ENCODE results near the gene KRTAP4-11. TPM values are rescaled to one million over a fixed set of nuclear protein-coding genes. Genes with fewer than 3 reads are reported as not detected.
"Not testable (repeated sequence)": the region's sequence is repeated elsewhere in the genome, so short reads cannot be mapped to it uniquely, and the experiment has no call there.

KRTAP4-11 gene
- total RNA-seq, 2 experiments from 2014 or later: not detected

DNA sequence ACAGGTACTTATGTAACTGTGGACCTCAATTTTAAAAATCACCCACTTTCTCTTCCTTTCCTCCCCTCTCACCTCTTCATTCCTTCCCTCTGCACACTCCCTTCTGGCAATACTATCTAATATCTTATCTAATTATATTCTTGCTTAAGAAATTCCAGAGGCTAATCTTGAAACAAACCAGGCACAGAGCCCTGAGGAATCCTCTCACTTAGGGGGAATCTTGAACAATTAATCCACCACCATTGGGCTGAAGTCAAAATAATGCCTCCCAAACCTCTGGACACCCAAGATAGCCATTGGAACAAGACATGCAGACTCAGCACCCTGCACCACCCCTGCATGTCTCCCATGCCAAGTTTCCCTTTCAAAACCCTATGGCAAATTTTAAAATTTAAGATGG, 23.2 kb upstream of the KRTAP4-11 start:
- H3K4me1 ChIP-seq (ENCODE audit: insufficient read depth, low read length, poor library complexity, severe bottlenecking): no peaks in the 10 kb centered on the region
- H3K27ac ChIP-seq (ENCODE audit: low read depth, low read length, poor library complexity, severe bottlenecking): no peak overlapping the region
- H3K4me2 ChIP-seq (ENCODE audit: low read length): no peak overlapping the region
- no peaks in the 10 kb centered on the region for H3K9me2 ChIP-seq (ENCODE audit: insufficient read depth, low read length)
- H2AFZ ChIP-seq (ENCODE audit: low read length): no peak overlapping the region
- H3K4me3 ChIP-seq (ENCODE audit: low read depth, low read length, poor library complexity, severe bottlenecking): no peak overlapping the region
- peaks cover 7% of the 10 kb centered on the region; the same call in 1 of the 2 replicates for H3K9me3 ChIP-seq (ENCODE audit: low read length)
- TF ChIP-seq, protein P1, sequence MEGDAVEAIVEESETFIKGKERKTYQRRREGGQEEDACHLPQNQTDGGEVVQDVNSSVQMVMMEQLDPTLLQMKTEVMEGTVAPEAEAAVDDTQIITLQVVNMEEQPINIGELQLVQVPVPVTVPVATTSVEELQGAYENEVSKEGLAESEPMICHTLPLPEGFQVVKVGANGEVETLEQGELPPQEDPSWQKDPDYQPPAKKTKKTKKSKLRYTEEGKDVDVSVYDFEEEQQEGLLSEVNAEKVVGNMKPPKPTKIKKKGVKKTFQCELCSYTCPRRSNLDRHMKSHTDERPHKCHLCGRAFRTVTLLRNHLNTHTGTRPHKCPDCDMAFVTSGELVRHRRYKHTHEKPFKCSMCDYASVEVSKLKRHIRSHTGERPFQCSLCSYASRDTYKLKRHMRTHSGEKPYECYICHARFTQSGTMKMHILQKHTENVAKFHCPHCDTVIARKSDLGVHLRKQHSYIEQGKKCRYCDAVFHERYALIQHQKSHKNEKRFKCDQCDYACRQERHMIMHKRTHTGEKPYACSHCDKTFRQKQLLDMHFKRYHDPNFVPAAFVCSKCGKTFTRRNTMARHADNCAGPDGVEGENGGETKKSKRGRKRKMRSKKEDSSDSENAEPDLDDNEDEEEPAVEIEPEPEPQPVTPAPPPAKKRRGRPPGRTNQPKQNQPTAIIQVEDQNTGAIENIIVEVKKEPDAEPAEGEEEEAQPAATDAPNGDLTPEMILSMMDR (conservative IDR thresholded peaks at IDR 0.05; ENCODE audit: low read length): no peak
- TF ChIP-seq EZH2phosphoT487 (IDR thresholded peaks at IDR 0.05; ENCODE audit: borderline replicate concordance, low read depth, low read length): no peak
- CTCF ChIA-PET (ENCODE audit: unreplicated experiment): no interaction called here
- no peaks in the 10 kb centered on the region for H3K36me3 ChIP-seq (ENCODE audit: insufficient read depth, low read length)
- POLR2A ChIA-PET: no interaction called here
- DNase-seq (ENCODE audit: low spot score): no peak
- no peaks in the 10 kb centered on the region for H3K79me2 ChIP-seq (ENCODE audit: insufficient read depth, low read depth, low read length)
- BruUV-seq (replicated peaks): no TSS peak
- intact Hi-C loops (cut with micrococcal nuclease; ENCODE audit: unreplicated experiment): no loop called here
- no peaks in the 10 kb centered on the region for H4K20me1 ChIP-seq (ENCODE audit: insufficient read depth, low read length)

DNA sequence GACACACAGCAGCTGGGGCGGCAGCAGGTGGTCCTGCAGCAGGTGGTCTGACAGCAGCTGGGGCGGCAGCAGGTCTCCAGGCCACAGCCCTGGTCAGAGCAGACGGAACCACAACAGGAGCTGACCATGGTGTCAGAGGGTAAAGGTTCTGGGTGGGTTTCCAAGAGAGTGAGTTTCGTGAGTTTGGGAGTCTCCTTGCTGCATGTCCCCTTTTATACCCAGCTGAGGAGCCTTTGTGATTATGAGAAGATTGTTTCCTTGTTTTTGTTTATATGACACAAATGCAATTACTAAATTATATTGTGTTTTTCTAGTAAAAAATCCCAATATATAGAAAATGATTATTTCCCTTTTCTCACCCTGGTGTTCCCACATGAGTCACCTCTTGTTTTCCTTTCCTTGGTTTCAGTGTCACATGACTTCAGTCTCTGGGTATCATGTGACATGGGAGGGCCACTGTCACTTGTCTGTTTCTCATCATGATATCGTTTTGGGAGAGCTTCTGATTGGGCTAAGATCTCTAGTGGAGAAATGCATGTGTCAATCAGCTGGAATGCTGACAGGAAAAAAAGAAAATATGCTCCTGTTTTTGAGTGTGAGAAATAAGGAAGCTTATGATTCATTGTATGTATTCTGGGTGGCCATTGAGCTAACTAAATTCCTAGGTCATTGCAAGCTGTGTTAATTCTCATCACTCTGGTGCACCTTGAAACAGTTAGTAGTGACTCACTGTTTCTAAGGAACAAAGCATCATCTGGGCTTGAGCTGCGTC, 22.4 kb upstream of the KRTAP4-11 start, which contains the start of gene KRTAP4-6:
KRTAP4-6 (minus strand) TSS at position 185 of the 772 bp plus-strand sequence; CDS start at position 128, 57 bp downstream.
- Histone ChIP-seq H2AFZ (ENCODE audit: low read length) (no peak within 1 kb of the TSS), H3K9me2 (ENCODE audit: insufficient read depth, low read length) (no peaks in the 10 kb centered on the region), H3K4me3 (ENCODE audit: low read depth, low read length, poor library complexity, severe bottlenecking) (no peak within 1 kb of the TSS), H3K4me2 (ENCODE audit: low read length) (no peak within 1 kb of the TSS), H3K27ac (ENCODE audit: low read depth, low read length, poor library complexity, severe bottlenecking) (no peak within 1 kb of the TSS), H4K20me1 (ENCODE audit: insufficient read depth, low read length) (no peaks in the 10 kb centered on the region), H3K9me3 (ENCODE audit: low read length) (peaks cover 7% of the 10 kb centered on the region; the same call in 1 of the 2 replicates), H3K79me2 (ENCODE audit: insufficient read depth, low read depth, low read length) (no peaks in the 10 kb centered on the region), H3K4me1 (ENCODE audit: insufficient read depth, low read length, poor library complexity, severe bottlenecking) (no peaks in the 10 kb centered on the region), H3K36me3 (ENCODE audit: insufficient read depth, low read length) (no peaks in the 10 kb centered on the region)
- CTCF ChIA-PET (ENCODE audit: unreplicated experiment): no interaction called here
- intact Hi-C loops (cut with micrococcal nuclease; ENCODE audit: unreplicated experiment): no loop called here
- no TSS peak for BruUV-seq (replicated peaks)
- DNase-seq (ENCODE audit: low spot score): no peak
- TF ChIP-seq, protein P1 (conservative IDR thresholded peaks at IDR 0.05; ENCODE audit: low read length): no peak
- TF ChIP-seq EZH2phosphoT487 (IDR thresholded peaks at IDR 0.05; ENCODE audit: borderline replicate concordance, low read depth, low read length): no peak
- POLR2A ChIA-PET: no interaction called here

DNA sequence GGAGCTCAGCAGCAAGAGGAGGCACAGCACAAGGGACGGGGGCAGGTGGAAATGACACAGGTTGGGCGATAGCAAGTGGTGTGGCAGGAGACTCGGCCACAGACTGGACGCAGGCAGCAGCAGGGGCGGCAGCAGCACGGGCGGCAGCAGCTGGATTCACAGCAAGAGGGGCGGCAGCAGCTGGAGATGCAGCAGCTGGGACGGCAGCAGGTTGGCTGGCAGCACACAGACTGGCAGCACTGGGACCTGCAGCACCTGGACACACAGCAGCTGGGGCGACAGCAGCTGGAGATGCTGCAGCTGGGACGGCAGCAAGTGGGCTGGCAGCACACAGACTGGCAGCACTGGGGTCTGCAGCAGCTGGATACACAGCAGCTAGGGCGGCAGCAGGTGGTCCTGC, 21.7 kb upstream of the KRTAP4-11 start:
- H3K27ac ChIP-seq (ENCODE audit: low read depth, low read length, poor library complexity, severe bottlenecking); H3K4me3 ChIP-seq (ENCODE audit: low read depth, low read length, poor library complexity, severe bottlenecking); H3K4me2 ChIP-seq (ENCODE audit: low read length); H3K9me2 ChIP-seq (ENCODE audit: insufficient read depth, low read length); H4K20me1 ChIP-seq (ENCODE audit: insufficient read depth, low read length); H2AFZ ChIP-seq (ENCODE audit: low read length); POLR2A ChIA-PET; H3K79me2 ChIP-seq (ENCODE audit: insufficient read depth, low read depth, low read length); DNase-seq (ENCODE audit: low spot score); H3K4me1 ChIP-seq (ENCODE audit: insufficient read depth, low read length, poor library complexity, severe bottlenecking); H3K36me3 ChIP-seq (ENCODE audit: insufficient read depth, low read length); intact Hi-C loops (cut with micrococcal nuclease; ENCODE audit: unreplicated experiment); H3K9me3 ChIP-seq (ENCODE audit: low read length); CTCF ChIA-PET (ENCODE audit: unreplicated experiment); BruUV-seq (replicated peaks): not testable (repeated sequence)
